ENCODE data around the gene MRPL58. TPM values are rescaled to one million over a fixed set of nuclear protein-coding genes. Genes with fewer than 3 reads are reported as not detected.
A peak's percentile ranks its signal among the peaks of the same experiment; 100 is the strongest.

Gene MRPL58
- total RNA-seq, 2 donors from 2014 or later, result 29.7 to 30.1 TPM

- Mint-ChIP-seq H3K9me3 (no peaks in the 10 kb centered on the region), H3K27ac (peak overlapping the region; percentile 56), H3K4me3 (no peak overlapping the region), H3K4me1 (peaks cover 10% of the 10 kb centered on the region), H3K36me3 (ENCODE audit: low read depth) (peaks cover 68% of the 10 kb centered on the region), H3K27me3 (ENCODE audit: insufficient read depth) (no peaks in the 10 kb centered on the region)
- peak; percentile 67 for TF ChIP-seq CTCF (conservative IDR thresholded peaks at IDR 0.05)
- no peak for DNase-seq
- H3K36me3 ChIP-seq (ENCODE audit: control insufficient read depth, insufficient read depth, low read length), result peaks cover 80% of the 10 kb centered on the region
- 89% methylated on average over 21 to 25 of the region's 25 CpGs for WGBS, 2 experiments (ENCODE audit: insufficient coverage in 1 of 2, insufficient read length in 1 of 2)
- H3K9me3 ChIP-seq (ENCODE audit: control insufficient read depth, low read length), result no peaks in the 10 kb centered on the region
- no peak overlapping the region for H3K9ac ChIP-seq (ENCODE audit: extremely low read depth, low read length, poor library complexity, severe bottlenecking)
- no peak overlapping the region for H3K4me3 ChIP-seq (ENCODE audit: low read length)
- peaks cover 8% of the 10 kb centered on the region for H3K4me1 ChIP-seq (ENCODE audit: control insufficient read depth, insufficient read depth, low read length)
- no peaks in the 10 kb centered on the region for H3K27me3 ChIP-seq (ENCODE audit: control insufficient read depth, insufficient read depth, low read length, poor library complexity, severe bottlenecking)
- no peak overlapping the region for H3K27ac ChIP-seq (ENCODE audit: low read depth, low read length)
These were observed 47.2 kb downstream of the MRPL58 start for GRCh38 chr17:75059369-75060345.

GRCh38 chr17:75060434-75061054, 48.1 kb downstream of the MRPL58 start:
- Mint-ChIP-seq H3K4me1 (peaks cover 10% of the 10 kb centered on the region), H3K36me3 (ENCODE audit: low read depth) (peaks cover 70% of the 10 kb centered on the region)
- 89 to 92% methylated on average over 7 to 26 of the region's 26 CpGs for WGBS, 2 experiments (ENCODE audit: insufficient coverage in 1 of 2, insufficient read length in 1 of 2)

DNA sequence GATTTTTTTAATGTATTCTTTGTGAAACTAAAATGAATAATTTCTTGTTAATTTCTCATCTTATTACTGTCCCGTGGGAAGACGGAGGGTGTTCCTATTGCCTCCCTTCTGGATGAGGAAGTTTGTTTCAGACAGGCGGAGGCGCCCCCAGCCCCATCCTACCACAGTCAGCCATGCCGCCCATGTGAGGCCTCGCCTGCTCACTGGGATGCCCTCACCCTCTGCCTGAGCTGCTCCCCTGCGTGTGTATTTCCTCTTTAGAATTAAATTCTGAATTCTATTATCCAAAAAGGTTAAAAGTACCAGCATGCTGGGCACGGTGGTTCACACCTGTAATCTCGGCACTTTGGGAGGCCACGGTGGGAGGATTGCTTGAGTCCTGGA, 48.6 kb downstream of the MRPL58 start:
- TF ChIP-seq CTCF (conservative IDR thresholded peaks at IDR 0.05), result no peak
- peaks cover 13% of the 10 kb centered on the region for H3K4me1 Mint-ChIP-seq
- no peak for DNase-seq
- H3K4me3 ChIP-seq (ENCODE audit: low read length), result no peak overlapping the region
- no peaks in the 10 kb centered on the region for H3K27me3 Mint-ChIP-seq (ENCODE audit: insufficient read depth)
- WGBS, 2 experiments (ENCODE audit: insufficient coverage in 1 of 2, insufficient read length in 1 of 2), result 90 to 95% methylated on average over 10 of the region's 10 CpGs
- H3K9me3 Mint-ChIP-seq, result no peaks in the 10 kb centered on the region
- peaks cover 8% of the 10 kb centered on the region for H3K4me1 ChIP-seq (ENCODE audit: control insufficient read depth, insufficient read depth, low read length)
- H3K36me3 ChIP-seq (ENCODE audit: control insufficient read depth, insufficient read depth, low read length), result peaks cover 73% of the 10 kb centered on the region
- no peaks in the 10 kb centered on the region for H3K27me3 ChIP-seq (ENCODE audit: control insufficient read depth, insufficient read depth, low read length, poor library complexity, severe bottlenecking)
- no peak overlapping the region for H3K27ac ChIP-seq (ENCODE audit: low read depth, low read length)
- H3K36me3 Mint-ChIP-seq (ENCODE audit: low read depth), result peaks cover 69% of the 10 kb centered on the region
- H3K27ac Mint-ChIP-seq, result no peak overlapping the region
- no peaks in the 10 kb centered on the region for H3K9me3 ChIP-seq (ENCODE audit: control insufficient read depth, low read length)
- no peak overlapping the region for H3K9ac ChIP-seq (ENCODE audit: extremely low read depth, low read length, poor library complexity, severe bottlenecking)
- H3K4me3 Mint-ChIP-seq, result no peak overlapping the region

More at GRCh38 chr17:75060434-75061054, 48.1 kb downstream of the MRPL58 start:
- no peak overlapping the region for H3K27ac ChIP-seq (ENCODE audit: low read depth, low read length)
- Mint-ChIP-seq H3K4me3 (no peak overlapping the region), H3K27ac (no peak overlapping the region), H3K9me3 (no peaks in the 10 kb centered on the region), H3K27me3 (ENCODE audit: insufficient read depth) (no peaks in the 10 kb centered on the region)
- no peak overlapping the region for H3K9ac ChIP-seq (ENCODE audit: extremely low read depth, low read length, poor library complexity, severe bottlenecking)
- no peak overlapping the region for H3K4me3 ChIP-seq (ENCODE audit: low read length)
- DNase-seq, result no peak
- no peaks in the 10 kb centered on the region for H3K27me3 ChIP-seq (ENCODE audit: control insufficient read depth, insufficient read depth, low read length, poor library complexity, severe bottlenecking)
- no peaks in the 10 kb centered on the region for H3K9me3 ChIP-seq (ENCODE audit: control insufficient read depth, low read length)
- TF ChIP-seq CTCF (conservative IDR thresholded peaks at IDR 0.05), result no peak
- H3K4me1 ChIP-seq (ENCODE audit: control insufficient read depth, insufficient read depth, low read length), result peaks cover 8% of the 10 kb centered on the region
- peaks cover 77% of the 10 kb centered on the region for H3K36me3 ChIP-seq (ENCODE audit: control insufficient read depth, insufficient read depth, low read length)
